ENCODE data around the gene IFT22. TPM values are rescaled to one million over a fixed set of nuclear protein-coding genes. Genes with fewer than 3 reads are reported as not detected.

IFT22 gene
- total RNA-seq, 1 experiment from 2014 or later, result 15.5 TPM

DNA sequence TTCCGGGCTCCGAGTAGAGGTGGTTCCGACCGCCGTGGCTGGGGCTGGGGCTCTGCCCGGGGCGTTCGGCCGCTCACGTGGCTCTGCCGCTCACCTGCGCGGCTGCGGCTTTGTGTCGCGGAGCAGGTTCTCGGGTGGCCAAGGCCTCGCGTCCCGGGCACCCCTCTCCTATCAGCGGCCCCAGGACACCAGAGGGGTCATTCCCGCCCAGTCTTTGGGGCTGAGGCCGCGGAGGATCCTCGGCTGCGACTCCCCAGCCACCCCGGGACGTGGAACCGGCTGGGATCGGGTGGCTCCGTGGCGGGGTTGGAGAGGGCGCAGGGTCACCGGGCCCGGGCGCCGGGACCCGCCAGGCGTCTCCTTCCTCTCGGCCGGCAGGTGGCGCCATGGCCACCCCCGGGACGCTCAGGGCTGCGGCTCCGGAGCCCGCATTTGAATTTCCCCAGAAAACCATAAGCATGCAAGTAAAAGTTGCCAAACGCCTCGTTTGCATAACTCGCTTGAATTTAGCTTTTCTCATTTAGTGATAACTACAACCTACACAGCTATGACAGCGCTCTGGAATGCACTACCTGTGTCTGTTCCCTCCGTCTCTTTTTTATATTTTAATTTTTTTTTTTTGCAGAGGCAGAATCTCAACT lies 42.2 kb upstream of the IFT22 start (continued):
- TF ChIP-seq STAT6 (CRISPR knock-in tag; conservative IDR thresholded peaks at IDR 0.05; ENCODE audit: low read depth) (no peak), ZNF138 (CRISPR knock-in tag; conservative IDR thresholded peaks at IDR 0.05) (no peak), FOXK1 (CRISPR knock-in tag; IDR thresholded peaks at IDR 0.05) (no peak), NR1H2 (CRISPR knock-in tag; IDR thresholded peaks at IDR 0.05) (no peak), MLX (CRISPR knock-in tag; IDR thresholded peaks at IDR 0.05) (no peak), ATF3 (CRISPR knock-in tag; conservative IDR thresholded peaks at IDR 0.05) (no peak), FOXP1 (CRISPR knock-in tag; IDR thresholded peaks at IDR 0.05; ENCODE audit: borderline replicate concordance) (peak; percentile 47; the same call in 1 of the 2 replicates), JAZF1 (CRISPR knock-in tag; IDR thresholded peaks at IDR 0.05) (no peak), GTF2I (CRISPR knock-in tag; conservative IDR thresholded peaks at IDR 0.05) (no peak), SMAD4 (CRISPR knock-in tag; IDR thresholded peaks at IDR 0.05) (no peak), CREM (CRISPR knock-in tag; IDR thresholded peaks at IDR 0.05) (no peak), ZNF232 (CRISPR knock-in tag; IDR thresholded peaks at IDR 0.05) (no peak), TEAD4 (CRISPR knock-in tag; IDR thresholded peaks at IDR 0.05) (no peak), RELA (CRISPR knock-in tag; IDR thresholded peaks at IDR 0.05; ENCODE audit: borderline replicate concordance) (no peak), ZNF281 (CRISPR knock-in tag; IDR thresholded peaks at IDR 0.05) (no peak), TEAD1 (CRISPR knock-in tag; IDR thresholded peaks at IDR 0.05) (peak; percentile 38; the same call in 1 of the 2 replicates)
- TF ChIP-seq, protein P1, sequence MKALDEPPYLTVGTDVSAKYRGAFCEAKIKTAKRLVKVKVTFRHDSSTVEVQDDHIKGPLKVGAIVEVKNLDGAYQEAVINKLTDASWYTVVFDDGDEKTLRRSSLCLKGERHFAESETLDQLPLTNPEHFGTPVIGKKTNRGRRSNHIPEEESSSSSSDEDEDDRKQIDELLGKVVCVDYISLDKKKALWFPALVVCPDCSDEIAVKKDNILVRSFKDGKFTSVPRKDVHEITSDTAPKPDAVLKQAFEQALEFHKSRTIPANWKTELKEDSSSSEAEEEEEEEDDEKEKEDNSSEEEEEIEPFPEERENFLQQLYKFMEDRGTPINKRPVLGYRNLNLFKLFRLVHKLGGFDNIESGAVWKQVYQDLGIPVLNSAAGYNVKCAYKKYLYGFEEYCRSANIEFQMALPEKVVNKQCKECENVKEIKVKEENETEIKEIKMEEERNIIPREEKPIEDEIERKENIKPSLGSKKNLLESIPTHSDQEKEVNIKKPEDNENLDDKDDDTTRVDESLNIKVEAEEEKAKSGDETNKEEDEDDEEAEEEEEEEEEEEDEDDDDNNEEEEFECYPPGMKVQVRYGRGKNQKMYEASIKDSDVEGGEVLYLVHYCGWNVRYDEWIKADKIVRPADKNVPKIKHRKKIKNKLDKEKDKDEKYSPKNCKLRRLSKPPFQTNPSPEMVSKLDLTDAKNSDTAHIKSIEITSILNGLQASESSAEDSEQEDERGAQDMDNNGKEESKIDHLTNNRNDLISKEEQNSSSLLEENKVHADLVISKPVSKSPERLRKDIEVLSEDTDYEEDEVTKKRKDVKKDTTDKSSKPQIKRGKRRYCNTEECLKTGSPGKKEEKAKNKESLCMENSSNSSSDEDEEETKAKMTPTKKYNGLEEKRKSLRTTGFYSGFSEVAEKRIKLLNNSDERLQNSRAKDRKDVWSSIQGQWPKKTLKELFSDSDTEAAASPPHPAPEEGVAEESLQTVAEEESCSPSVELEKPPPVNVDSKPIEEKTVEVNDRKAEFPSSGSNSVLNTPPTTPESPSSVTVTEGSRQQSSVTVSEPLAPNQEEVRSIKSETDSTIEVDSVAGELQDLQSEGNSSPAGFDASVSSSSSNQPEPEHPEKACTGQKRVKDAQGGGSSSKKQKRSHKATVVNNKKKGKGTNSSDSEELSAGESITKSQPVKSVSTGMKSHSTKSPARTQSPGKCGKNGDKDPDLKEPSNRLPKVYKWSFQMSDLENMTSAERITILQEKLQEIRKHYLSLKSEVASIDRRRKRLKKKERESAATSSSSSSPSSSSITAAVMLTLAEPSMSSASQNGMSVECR (CRISPR knock-in tag; IDR thresholded peaks at IDR 0.05; ENCODE audit: borderline replicate concordance), result no peak
- TF ChIP-seq, protein P2, sequence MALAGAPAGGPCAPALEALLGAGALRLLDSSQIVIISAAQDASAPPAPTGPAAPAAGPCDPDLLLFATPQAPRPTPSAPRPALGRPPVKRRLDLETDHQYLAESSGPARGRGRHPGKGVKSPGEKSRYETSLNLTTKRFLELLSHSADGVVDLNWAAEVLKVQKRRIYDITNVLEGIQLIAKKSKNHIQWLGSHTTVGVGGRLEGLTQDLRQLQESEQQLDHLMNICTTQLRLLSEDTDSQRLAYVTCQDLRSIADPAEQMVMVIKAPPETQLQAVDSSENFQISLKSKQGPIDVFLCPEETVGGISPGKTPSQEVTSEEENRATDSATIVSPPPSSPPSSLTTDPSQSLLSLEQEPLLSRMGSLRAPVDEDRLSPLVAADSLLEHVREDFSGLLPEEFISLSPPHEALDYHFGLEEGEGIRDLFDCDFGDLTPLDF (CRISPR knock-in tag; IDR thresholded peaks at IDR 0.05), result no peak
- TF ChIP-seq, protein P3, sequence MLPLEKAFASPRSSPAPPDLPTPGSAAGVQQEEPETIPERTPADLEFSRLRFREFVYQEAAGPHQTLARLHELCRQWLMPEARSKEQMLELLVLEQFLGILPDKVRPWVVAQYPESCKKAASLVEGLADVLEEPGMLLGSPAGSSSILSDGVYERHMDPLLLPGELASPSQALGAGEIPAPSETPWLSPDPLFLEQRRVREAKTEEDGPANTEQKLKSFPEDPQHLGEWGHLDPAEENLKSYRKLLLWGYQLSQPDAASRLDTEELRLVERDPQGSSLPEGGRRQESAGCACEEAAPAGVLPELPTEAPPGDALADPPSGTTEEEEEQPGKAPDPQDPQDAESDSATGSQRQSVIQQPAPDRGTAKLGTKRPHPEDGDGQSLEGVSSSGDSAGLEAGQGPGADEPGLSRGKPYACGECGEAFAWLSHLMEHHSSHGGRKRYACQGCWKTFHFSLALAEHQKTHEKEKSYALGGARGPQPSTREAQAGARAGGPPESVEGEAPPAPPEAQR (CRISPR knock-in tag; IDR thresholded peaks at IDR 0.05), result no peak
- TF ChIP-seq, protein P4, sequence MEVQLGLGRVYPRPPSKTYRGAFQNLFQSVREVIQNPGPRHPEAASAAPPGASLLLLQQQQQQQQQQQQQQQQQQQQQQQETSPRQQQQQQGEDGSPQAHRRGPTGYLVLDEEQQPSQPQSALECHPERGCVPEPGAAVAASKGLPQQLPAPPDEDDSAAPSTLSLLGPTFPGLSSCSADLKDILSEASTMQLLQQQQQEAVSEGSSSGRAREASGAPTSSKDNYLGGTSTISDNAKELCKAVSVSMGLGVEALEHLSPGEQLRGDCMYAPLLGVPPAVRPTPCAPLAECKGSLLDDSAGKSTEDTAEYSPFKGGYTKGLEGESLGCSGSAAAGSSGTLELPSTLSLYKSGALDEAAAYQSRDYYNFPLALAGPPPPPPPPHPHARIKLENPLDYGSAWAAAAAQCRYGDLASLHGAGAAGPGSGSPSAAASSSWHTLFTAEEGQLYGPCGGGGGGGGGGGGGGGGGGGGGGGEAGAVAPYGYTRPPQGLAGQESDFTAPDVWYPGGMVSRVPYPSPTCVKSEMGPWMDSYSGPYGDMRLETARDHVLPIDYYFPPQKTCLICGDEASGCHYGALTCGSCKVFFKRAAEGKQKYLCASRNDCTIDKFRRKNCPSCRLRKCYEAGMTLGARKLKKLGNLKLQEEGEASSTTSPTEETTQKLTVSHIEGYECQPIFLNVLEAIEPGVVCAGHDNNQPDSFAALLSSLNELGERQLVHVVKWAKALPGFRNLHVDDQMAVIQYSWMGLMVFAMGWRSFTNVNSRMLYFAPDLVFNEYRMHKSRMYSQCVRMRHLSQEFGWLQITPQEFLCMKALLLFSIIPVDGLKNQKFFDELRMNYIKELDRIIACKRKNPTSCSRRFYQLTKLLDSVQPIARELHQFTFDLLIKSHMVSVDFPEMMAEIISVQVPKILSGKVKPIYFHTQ (CRISPR knock-in tag; IDR thresholded peaks at IDR 0.05), result no peak
- TF ChIP-seq, protein P5, sequence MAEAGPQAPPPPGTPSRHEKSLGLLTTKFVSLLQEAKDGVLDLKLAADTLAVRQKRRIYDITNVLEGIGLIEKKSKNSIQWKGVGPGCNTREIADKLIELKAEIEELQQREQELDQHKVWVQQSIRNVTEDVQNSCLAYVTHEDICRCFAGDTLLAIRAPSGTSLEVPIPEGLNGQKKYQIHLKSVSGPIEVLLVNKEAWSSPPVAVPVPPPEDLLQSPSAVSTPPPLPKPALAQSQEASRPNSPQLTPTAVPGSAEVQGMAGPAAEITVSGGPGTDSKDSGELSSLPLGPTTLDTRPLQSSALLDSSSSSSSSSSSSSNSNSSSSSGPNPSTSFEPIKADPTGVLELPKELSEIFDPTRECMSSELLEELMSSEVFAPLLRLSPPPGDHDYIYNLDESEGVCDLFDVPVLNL (CRISPR knock-in tag; IDR thresholded peaks at IDR 0.05; ENCODE audit: borderline replicate concordance, low read depth), result no peak
